ENCODE results near the gene POU2F3. TPM values are rescaled to one million over a fixed set of nuclear protein-coding genes. Genes with fewer than 3 reads are reported as not detected.

POU2F3 gene
- total and polyA plus RNA-seq, 7 experiments from 2014 or later, result 0.24 TPM; not detected in 6

DNA sequence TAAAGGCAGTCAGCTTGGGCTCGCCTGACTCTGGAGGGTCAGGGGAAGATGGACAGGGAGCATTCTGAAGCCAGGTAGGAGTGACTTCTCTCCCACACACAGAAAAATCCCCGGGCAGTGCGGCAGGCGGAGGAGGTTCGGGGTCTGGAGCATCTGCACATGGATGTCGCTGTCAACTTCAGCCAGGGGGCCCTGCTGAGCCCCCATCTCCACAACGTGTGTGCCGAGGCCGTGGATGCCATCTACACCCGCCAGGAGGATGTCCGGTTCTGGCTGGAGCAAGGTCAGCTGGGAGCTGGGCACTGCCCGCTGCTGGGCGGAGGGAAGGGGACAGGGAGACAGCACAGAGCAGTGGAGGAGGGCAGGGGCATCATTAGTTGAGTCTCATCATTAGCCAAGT lies 13.2 kb upstream of the POU2F3 start:
- Histone ChIP-seq H3K27ac (ENCODE audit: low read depth, low read length) (no peak overlapping the region), H3K9me3 (ENCODE audit: control insufficient read depth in 2 of 3, low read length in 3 of 3) (no peaks in the 10 kb centered on the region), H3K4me3 (ENCODE audit: low read length) (no peak overlapping the region), H3K27me3 (ENCODE audit: control insufficient read depth in 2 of 2, insufficient read depth in 2 of 2, low read length in 2 of 2) (no peaks in the 10 kb centered on the region), H3K4me1 (ENCODE audit: control insufficient read depth in 2 of 2, insufficient read depth in 2 of 2, low read length in 2 of 2) (no peaks in the 10 kb centered on the region), H3K36me3 (ENCODE audit: control insufficient read depth in 2 of 3, insufficient read depth in 3 of 3, low read length in 3 of 3) (no peaks in the 10 kb centered on the region)
- ATAC-seq (no peak), DNase-seq (no peak)
- Mint-ChIP-seq H3K27ac (no peak overlapping the region), H3K27me3 (peaks cover 0 to 16% (median 0%) of the 10 kb centered on the region in 5 donors), H3K36me3 (no peaks in the 10 kb centered on the region), H3K4me3 (no peak overlapping the region), H3K9me3 (no peaks in the 10 kb centered on the region), H3K4me1 (peaks cover 0 to 9% (median 6%) of the 10 kb centered on the region in 7 donors)
- POLR2A ChIA-PET, result no interaction called here
- intact Hi-C loops (cut with micrococcal nuclease), result no loop called here
- CTCF ChIA-PET, result no interaction called here

GRCh38 chr11:120227228-120227852 lies 12.6 kb upstream of the POU2F3 start:
- H3K27me3 Mint-ChIP-seq, result peaks cover 0 to 16% (median 0%) of the 10 kb centered on the region in 5 donors
- ATAC-seq, result no peak
- H3K9me3 Mint-ChIP-seq, result no peaks in the 10 kb centered on the region
- intact Hi-C loops (cut with micrococcal nuclease), result no loop called here
- Histone ChIP-seq H3K4me1 (ENCODE audit: control insufficient read depth in 2 of 2, insufficient read depth in 2 of 2, low read length in 2 of 2) (no peaks in the 10 kb centered on the region), H3K27me3 (ENCODE audit: control insufficient read depth in 2 of 2, insufficient read depth in 2 of 2, low read length in 2 of 2) (no peaks in the 10 kb centered on the region), H3K27ac (ENCODE audit: low read depth, low read length) (no peak overlapping the region), H3K9me3 (ENCODE audit: control insufficient read depth in 2 of 3, low read length in 3 of 3) (no peaks in the 10 kb centered on the region), H3K36me3 (ENCODE audit: control insufficient read depth in 2 of 3, insufficient read depth in 3 of 3, low read length in 3 of 3) (no peaks in the 10 kb centered on the region), H3K4me3 (ENCODE audit: low read length) (no peak overlapping the region)
- H3K27ac Mint-ChIP-seq, result no peak overlapping the region
- POLR2A ChIA-PET, result no interaction called here
- no peak for DNase-seq
- CTCF ChIA-PET, result no interaction called here
- no peaks in the 10 kb centered on the region for H3K36me3 Mint-ChIP-seq
- no peak overlapping the region for H3K4me3 Mint-ChIP-seq
- peaks cover 0 to 9% (median 6%) of the 10 kb centered on the region in 7 donors for H3K4me1 Mint-ChIP-seq

DNA sequence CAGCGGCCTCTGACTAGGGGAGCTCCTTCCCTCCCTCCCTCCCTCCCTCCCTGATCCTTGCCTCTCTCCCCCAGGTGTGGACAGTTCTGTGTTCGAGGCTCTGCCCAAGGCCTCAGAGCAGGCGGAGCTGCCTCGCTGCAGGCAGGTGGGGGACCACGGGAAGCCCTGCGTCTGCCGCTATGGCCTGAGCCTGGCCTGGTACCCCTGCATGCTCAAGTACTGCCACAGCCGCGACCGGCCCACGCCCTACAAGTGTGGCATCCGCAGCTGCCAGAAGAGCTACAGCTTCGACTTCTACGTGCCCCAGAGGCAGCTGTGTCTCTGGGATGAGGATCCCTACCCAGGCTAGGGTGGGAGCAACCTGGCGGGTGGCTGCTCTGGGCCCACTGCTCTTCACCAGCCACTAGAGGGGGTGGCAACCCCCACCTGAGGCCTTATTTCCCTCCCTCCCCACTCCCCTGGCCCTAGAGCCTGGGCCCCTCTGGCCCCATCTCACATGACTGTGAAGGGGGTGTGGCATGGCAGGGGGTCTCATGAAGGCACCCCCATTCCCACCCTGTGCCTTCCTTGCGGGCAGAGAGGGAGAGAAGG lies 11.1 kb upstream of the POU2F3 start:
- no peaks in the 10 kb centered on the region for H3K36me3 Mint-ChIP-seq
- Histone ChIP-seq H3K4me1 (ENCODE audit: control insufficient read depth in 2 of 2, insufficient read depth in 2 of 2, low read length in 2 of 2) (no peaks in the 10 kb centered on the region), H3K27me3 (ENCODE audit: control insufficient read depth in 2 of 2, insufficient read depth in 2 of 2, low read length in 2 of 2) (no peaks in the 10 kb centered on the region), H3K36me3 (ENCODE audit: control insufficient read depth in 2 of 3, insufficient read depth in 3 of 3, low read length in 3 of 3) (no peaks in the 10 kb centered on the region), H3K27ac (ENCODE audit: low read depth, low read length) (no peak overlapping the region), H3K4me3 (ENCODE audit: low read length) (no peak overlapping the region), H3K9me3 (ENCODE audit: control insufficient read depth in 2 of 3, low read length in 3 of 3) (no peaks in the 10 kb centered on the region)
- H3K27me3 Mint-ChIP-seq, result peaks cover 0 to 22% (median 3%) of the 10 kb centered on the region in 5 donors
- peaks cover 0 to 9% (median 6%) of the 10 kb centered on the region in 7 donors for H3K4me1 Mint-ChIP-seq
- ChIA-PET CTCF (interaction anchor here (0.5 to 3.3 kb wide), 4 partner anchors 51 to 514 kb away, joined by 4 to 11 read pairs (median 5); no protein-coding TSS in a partner anchor), POLR2A (interaction anchor here (0.6 kb wide), 1 partner anchor 69 kb away, joined by 4 read pairs; no protein-coding TSS in a partner anchor)
- H3K9me3 Mint-ChIP-seq, result no peaks in the 10 kb centered on the region
- no peak overlapping the region for H3K4me3 Mint-ChIP-seq
- no peak for DNase-seq
- ATAC-seq, result no peak
- intact Hi-C loops (cut with micrococcal nuclease), result loop anchor here (1.0 to 2.0 kb wide), 2 partner anchors 18 to 57 kb away; partner anchors contain the start of gene OAF (in 1 of the 2)
- no peak overlapping the region for H3K27ac Mint-ChIP-seq

DNA sequence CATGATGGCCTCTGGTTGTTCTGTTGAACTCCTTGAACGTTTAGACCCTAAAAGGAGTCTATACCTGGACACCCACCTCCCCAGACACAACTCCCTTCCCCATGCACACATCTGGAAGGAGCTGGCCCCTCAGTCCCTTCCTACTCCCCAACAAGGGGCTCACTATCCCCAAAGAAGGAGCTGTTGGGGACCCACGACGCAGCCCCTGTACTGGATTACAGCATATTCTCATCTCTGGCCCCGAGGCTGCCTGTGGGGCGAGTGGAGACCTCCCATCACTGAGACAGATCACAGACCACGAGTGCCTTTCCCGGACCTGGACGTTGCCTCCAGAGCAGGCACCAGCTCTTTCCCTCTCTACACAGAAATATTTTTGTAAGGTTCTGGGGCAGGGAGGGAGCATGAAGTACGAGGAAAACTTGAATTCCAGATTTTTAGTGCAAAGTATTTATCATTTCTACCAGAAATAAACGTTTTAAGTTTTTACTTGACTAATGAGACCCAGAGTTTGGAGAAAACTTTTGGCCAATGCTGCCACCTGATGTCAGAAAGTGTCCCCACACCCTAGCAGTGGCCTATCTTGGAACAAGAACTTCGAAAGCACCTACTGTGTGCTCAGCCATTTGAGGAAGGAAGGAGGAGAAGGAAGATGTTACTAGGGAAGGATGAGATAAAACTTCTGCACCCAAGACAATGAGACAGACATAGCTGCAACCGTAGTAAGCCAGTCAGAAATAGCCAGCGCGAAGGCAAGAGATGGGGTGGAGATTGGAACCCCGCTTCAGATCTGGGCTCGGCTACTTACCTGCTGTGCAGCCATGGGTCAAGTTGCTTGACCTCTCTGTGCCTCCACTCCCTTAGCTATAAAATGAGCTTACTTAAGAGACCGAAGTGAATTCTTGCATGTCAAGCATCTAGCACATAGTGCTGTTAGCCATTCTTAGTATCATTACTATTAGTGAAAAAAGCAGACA lies 10.2 kb upstream of the POU2F3 start:
- no peak overlapping the region for H3K4me3 Mint-ChIP-seq
- Histone ChIP-seq H3K36me3 (ENCODE audit: control insufficient read depth in 2 of 3, insufficient read depth in 3 of 3, low read length in 3 of 3) (no peaks in the 10 kb centered on the region), H3K4me3 (ENCODE audit: low read length) (no peak overlapping the region), H3K27me3 (ENCODE audit: control insufficient read depth in 2 of 2, insufficient read depth in 2 of 2, low read length in 2 of 2) (peaks cover 0 to 3% of the 10 kb centered on the region in 2 donors), H3K4me1 (ENCODE audit: control insufficient read depth in 2 of 2, insufficient read depth in 2 of 2, low read length in 2 of 2) (no peaks in the 10 kb centered on the region), H3K27ac (ENCODE audit: low read depth, low read length) (no peak overlapping the region), H3K9me3 (ENCODE audit: control insufficient read depth in 2 of 3, low read length in 3 of 3) (no peaks in the 10 kb centered on the region)
- ChIA-PET CTCF (interaction anchor here (1.2 to 3.3 kb wide), 4 partner anchors 52 to 61 kb away, joined by 3 to 11 read pairs (median 4); no protein-coding TSS in a partner anchor), POLR2A (interaction anchor here (0.6 kb wide), 1 partner anchor 68 kb away, joined by 4 read pairs; no protein-coding TSS in a partner anchor)
- intact Hi-C loops (cut with micrococcal nuclease), result loop anchor here (1.0 to 2.0 kb wide), 2 partner anchors 19 to 57 kb away; partner anchors contain the start of gene OAF (in 1 of the 2)
- DNase-seq (peak in 3 of 9 donors; percentile 9 to 18 (median 17)), ATAC-seq (peak; percentile 33)
- H3K4me1 Mint-ChIP-seq, result peaks cover 0 to 8% (median 3%) of the 10 kb centered on the region in 7 donors
- no peaks in the 10 kb centered on the region for H3K9me3 Mint-ChIP-seq
- no peak overlapping the region for H3K27ac Mint-ChIP-seq
- H3K36me3 Mint-ChIP-seq, result no peaks in the 10 kb centered on the region
- peaks cover 3 to 26% (median 11%) of the 10 kb centered on the region in 5 donors for H3K27me3 Mint-ChIP-seq

GRCh38 chr11:120230433-120231071 lies 9.4 kb upstream of the POU2F3 start:
- peaks cover 0 to 5% (median 0%) of the 10 kb centered on the region in 7 donors for H3K4me1 Mint-ChIP-seq
- peaks cover 9 to 24% (median 14%) of the 10 kb centered on the region in 5 donors for H3K27me3 Mint-ChIP-seq
- H3K36me3 ChIP-seq (ENCODE audit: control insufficient read depth in 2 of 3, insufficient read depth in 3 of 3, low read length in 3 of 3), result no peaks in the 10 kb centered on the region

GRCh38 chr11:120231963-120232362 lies 8.0 kb upstream of the POU2F3 start:
- no peak overlapping the region for H3K27ac ChIP-seq (ENCODE audit: low read depth, low read length)
- ATAC-seq (no peak), DNase-seq (no peak)
- H3K4me3 ChIP-seq (ENCODE audit: low read length), result no peak overlapping the region
- peaks cover 9 to 33% (median 20%) of the 10 kb centered on the region in 5 donors for H3K27me3 Mint-ChIP-seq
- ChIA-PET POLR2A (no interaction called here), CTCF (no interaction called here)
- peaks cover 0 to 5% (median 0%) of the 10 kb centered on the region in 7 donors for H3K4me1 Mint-ChIP-seq
- no peaks in the 10 kb centered on the region for H3K9me3 ChIP-seq (ENCODE audit: control insufficient read depth in 2 of 3, low read length in 3 of 3)
- no peaks in the 10 kb centered on the region for H3K36me3 ChIP-seq (ENCODE audit: control insufficient read depth in 2 of 3, insufficient read depth in 3 of 3, low read length in 3 of 3)
- H3K36me3 Mint-ChIP-seq, result no peaks in the 10 kb centered on the region
- intact Hi-C loops (cut with micrococcal nuclease), result no loop called here
- H3K27me3 ChIP-seq (ENCODE audit: control insufficient read depth in 2 of 2, insufficient read depth in 2 of 2, low read length in 2 of 2), result peaks cover 0 to 3% of the 10 kb centered on the region in 2 donors
- no peak overlapping the region for H3K4me3 Mint-ChIP-seq
- peaks cover 0 to 2% (median 0%) of the 10 kb centered on the region in 11 donors for H3K9me3 Mint-ChIP-seq
- no peaks in the 10 kb centered on the region for H3K4me1 ChIP-seq (ENCODE audit: control insufficient read depth in 2 of 2, insufficient read depth in 2 of 2, low read length in 2 of 2)
- H3K27ac Mint-ChIP-seq, result no peak overlapping the region

More at GRCh38 chr11:120230433-120231071, 9.4 kb upstream of the POU2F3 start:
- CTCF ChIA-PET, result interaction anchor here (1.3 to 3.3 kb wide), 3 partner anchors 56 to 62 kb away, joined by 3 to 11 read pairs (median 4); no protein-coding TSS in a partner anchor
- Mint-ChIP-seq H3K27ac (no peak overlapping the region), H3K36me3 (no peaks in the 10 kb centered on the region), H3K4me3 (no peak overlapping the region), H3K9me3 (no peaks in the 10 kb centered on the region)
- Histone ChIP-seq H3K4me1 (ENCODE audit: control insufficient read depth in 2 of 2, insufficient read depth in 2 of 2, low read length in 2 of 2) (no peaks in the 10 kb centered on the region), H3K27ac (ENCODE audit: low read depth, low read length) (no peak overlapping the region), H3K9me3 (ENCODE audit: control insufficient read depth in 2 of 3, low read length in 3 of 3) (no peaks in the 10 kb centered on the region), H3K4me3 (ENCODE audit: low read length) (no peak overlapping the region), H3K27me3 (ENCODE audit: control insufficient read depth in 2 of 2, insufficient read depth in 2 of 2, low read length in 2 of 2) (peaks cover 0 to 3% of the 10 kb centered on the region in 2 donors)
- intact Hi-C loops (cut with micrococcal nuclease), result no loop called here
- ATAC-seq (no peak), DNase-seq (no peak)
- POLR2A ChIA-PET, result no interaction called here
